Hepatocyte (in vitro differentiated cells): ENCODE results near the gene SELENOM. TPM values are rescaled to one million over a fixed set of nuclear protein-coding genes. Genes with fewer than 3 reads are reported as not detected.

Experiments
- DNase-seq: peaks from one replicate; pipeline ENCODE4 v3.0.0-alpha.2; 2016; ENCODE audit warnings: low spot score
- H2AFZ ChIP-seq: fragments of 200-600 bp; sonication (generic); 2 replicates; pipeline ENCODE4 v1.6.0; 2016; ENCODE audit warnings: antibody characterized with exemption, mild to moderate bottlenecking
- H3K27ac ChIP-seq: fragments of 200-600 bp; sonication (generic); 2 replicates; pipeline ENCODE4 v1.5.1; 2016; ENCODE audit warnings: mild to moderate bottlenecking
- H3K27me3 ChIP-seq: fragments of 200-600 bp; sonication (generic); 2 replicates; pipeline ENCODE4 v1.6.1; 2016
- H3K36me3 ChIP-seq: fragments of 200-600 bp; sonication (generic); replicated peaks from 2 replicates; pipeline ENCODE4 v1.5.1; 2016; ENCODE audit warnings: low read depth; ENCODE audit not compliant: insufficient read depth
- H3K4me1 ChIP-seq: fragments of 200-600 bp; sonication (generic); 2 replicates; pipeline ENCODE4 v1.5.1; 2016; ENCODE audit warnings: mild to moderate bottlenecking, moderate library complexity; ENCODE audit not compliant: insufficient read depth
- H3K4me2 ChIP-seq: fragments of 200-600 bp; sonication (generic); 2 replicates; pipeline ENCODE4 v1.6.0; 2016
- H3K4me3 ChIP-seq: fragments of 200-600 bp; sonication (generic); 2 replicates; pipeline ENCODE4 v1.5.1; 2016; ENCODE audit warnings: mild to moderate bottlenecking
- H3K79me2 ChIP-seq: fragments of 200-600 bp; sonication (generic); 2 replicates; pipeline ENCODE4 v1.6.0; 2017; ENCODE audit warnings: mild to moderate bottlenecking
- H3K9me2 ChIP-seq: fragments of 200-600 bp; sonication (generic); replicated peaks from 2 replicates; pipeline ENCODE4 v1.6.0; 2017; ENCODE audit warnings: mild to moderate bottlenecking; ENCODE audit not compliant: insufficient read depth
- H3K9me3 ChIP-seq: fragments of 200-600 bp; sonication (generic); 2 replicates; pipeline ENCODE4 v1.5.1; 2016; ENCODE audit warnings: low read depth, mild to moderate bottlenecking
- H4K20me1 ChIP-seq: fragments of 200-600 bp; sonication (generic); 2 replicates; pipeline ENCODE4 v1.6.0; 2016; ENCODE audit warnings: mild to moderate bottlenecking; ENCODE audit not compliant: insufficient read depth, poor library complexity, severe bottlenecking
- CTCF ChIP-seq: fragments of 200-600 bp; sonication (generic); IDR thresholded peaks from 2 replicates; pipeline ENCODE4 v1.5.1; 2016; ENCODE audit warnings: antibody characterized with exemption, mild to moderate bottlenecking; ENCODE audit not compliant: poor library complexity
- EZH2 ChIP-seq: fragments of 200-600 bp; sonication (generic); IDR thresholded peaks from 2 replicates; pipeline ENCODE4 v1.6.1; 2016; ENCODE audit warnings: antibody characterized with exemption, mild to moderate bottlenecking, borderline replicate concordance
- EZH2phosphoT487 ChIP-seq: fragments of 200-600 bp; sonication (generic); IDR thresholded peaks from one replicate; pipeline ENCODE4 v1.6.1; 2018; ENCODE audit warnings: antibody characterized with exemption, mild to moderate bottlenecking, low read depth, moderate library complexity; ENCODE audit not compliant: unreplicated experiment, severe bottlenecking
- WGBS: methylation state at CpG from one replicate; pipeline ENCODE4 v1.1.6; 2016; ENCODE audit warnings: low lambda C conversion rate; ENCODE audit errors: missing lambda C conversion rate; 5-methylcytosine and 5-hydroxymethylcytosine counted together
- polyA plus RNA-seq: library from polyadenylated mRNA; unstranded; fragments of >200 nt; fragmentation: Nextera tagmentation; extraction: Ambion mirVana; gene quantifications from 2 replicates; pipeline ENCODE4 v1.2.1, GENCODE V29; 2016
- total RNA-seq: library from RNA; depleted of rRNA; stranded (reverse); fragments of >200 nt; gene quantifications from 2 replicates; pipeline ENCODE4 v1.2.3, GENCODE V29; 2014

Gene SELENOM
- total and polyA plus RNA-seq, 2 experiments from 2014 or later: 130 to 240 TPM

- 92% methylated on average over 16 of the region's 19 CpGs for WGBS
- TF ChIP-seq EZH2phosphoT487 (no peak), EZH2 (no peak), CTCF (no peak)
- H3K9me3 ChIP-seq: no peaks in the 10 kb centered on the region
- H3K4me1 ChIP-seq: peaks cover 11% of the 10 kb centered on the region
- H3K27me3 ChIP-seq: no peaks in the 10 kb centered on the region
- H3K79me2 ChIP-seq: no peaks in the 10 kb centered on the region
- no peaks in the 10 kb centered on the region for H3K9me2 ChIP-seq
- no peak for DNase-seq
- H3K4me3 ChIP-seq: no peak overlapping the region
- H4K20me1 ChIP-seq: no peaks in the 10 kb centered on the region
- no peaks in the 10 kb centered on the region for H3K36me3 ChIP-seq
- no peak overlapping the region for H3K27ac ChIP-seq
- H3K4me2 ChIP-seq: no peak overlapping the region
- no peak overlapping the region for H2AFZ ChIP-seq
Measured at GRCh38 chr22:31127181-31127772, 19.9 kb upstream of the SELENOM start.

DNA sequence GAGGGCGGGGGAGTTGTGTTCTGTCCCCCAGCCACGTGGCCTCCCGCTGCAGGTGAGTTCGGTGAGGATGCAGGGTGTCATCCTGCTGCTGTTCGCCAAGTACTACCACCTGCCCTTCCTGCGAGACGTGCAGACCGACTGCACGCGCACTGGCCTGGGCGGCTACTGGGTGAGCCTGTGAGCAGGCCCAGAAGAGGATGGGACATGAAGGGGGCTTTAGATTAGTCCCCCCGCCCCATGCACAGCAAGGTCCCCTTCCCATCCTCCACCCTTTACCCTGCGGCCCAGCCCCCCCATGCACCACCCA lies 19.5 kb upstream of the SELENOM start:
- H3K79me2 ChIP-seq: no peaks in the 10 kb centered on the region
- no peak overlapping the region for H2AFZ ChIP-seq
- no peaks in the 10 kb centered on the region for H3K36me3 ChIP-seq
- TF ChIP-seq EZH2phosphoT487 (no peak), EZH2 (no peak), CTCF (no peak)
- no peaks in the 10 kb centered on the region for H3K9me2 ChIP-seq
- H3K4me2 ChIP-seq: no peak overlapping the region
- H3K27me3 ChIP-seq: no peaks in the 10 kb centered on the region
- H3K4me1 ChIP-seq: peaks cover 15% of the 10 kb centered on the region
- 95% methylated on average over 7 of the region's 13 CpGs for WGBS
- H4K20me1 ChIP-seq: no peaks in the 10 kb centered on the region
- no peak overlapping the region for H3K27ac ChIP-seq
- DNase-seq: no peak
- no peaks in the 10 kb centered on the region for H3K9me3 ChIP-seq
- H3K4me3 ChIP-seq: no peak overlapping the region

GRCh38 chr22:31126128-31126868 lies 18.9 kb upstream of the SELENOM start:
- H3K9me2 ChIP-seq: no peaks in the 10 kb centered on the region
- no peaks in the 10 kb centered on the region for H3K36me3 ChIP-seq
- H2AFZ ChIP-seq: no peak overlapping the region
- no peaks in the 10 kb centered on the region for H3K9me3 ChIP-seq
- H3K27ac ChIP-seq: no peak overlapping the region
- DNase-seq: no peak
- H3K27me3 ChIP-seq: no peaks in the 10 kb centered on the region
- no peak overlapping the region for H3K4me3 ChIP-seq
- no peak overlapping the region for H3K4me2 ChIP-seq
- no peak for TF ChIP-seq EZH2
- no peak for TF ChIP-seq CTCF
- no peak for TF ChIP-seq EZH2phosphoT487
- no peaks in the 10 kb centered on the region for H4K20me1 ChIP-seq
- WGBS: 94% methylated on average over 20 of the region's 22 CpGs
- no peaks in the 10 kb centered on the region for H3K79me2 ChIP-seq
- peaks cover 17% of the 10 kb centered on the region for H3K4me1 ChIP-seq
